ENCODE measurements around the gene CDK18. TPM values are rescaled to one million over a fixed set of nuclear protein-coding genes. Genes with fewer than 3 reads are reported as not detected.

CDK18 gene
- total RNA-seq, 6 experiments from 2014 or later, result 6.3 to 22.3 (median 9.7) TPM

- WGBS (ENCODE audit: insufficient coverage, low coverage, low lambda C conversion rate, missing lambda C conversion rate), result 76% methylated on average over 11 of the region's 11 CpGs
- Histone ChIP-seq H3K27ac (no peak overlapping the region), H3K9me3 (no peaks in the 10 kb centered on the region), H3K36me3 (no peaks in the 10 kb centered on the region), H3K27me3 (no peaks in the 10 kb centered on the region), H3K4me1 (no peaks in the 10 kb centered on the region), H3K4me3 (no peak overlapping the region)
- intact Hi-C loops (cut with DNase I), result no loop called here
- no peak for TF ChIP-seq CTCF (IDR thresholded peaks at IDR 0.05)
- peak in 1 of 3 donors; percentile 31 for DNase-seq
- no peak for ATAC-seq
Measured at GRCh38 chr1:205542367-205542766, 37.9 kb downstream of the CDK18 start.

GRCh38 chr1:205543351-205544301 is 39.2 kb downstream of the CDK18 start:
- H3K4me1 ChIP-seq, result no peaks in the 10 kb centered on the region
- intact Hi-C loops (cut with DNase I), result no loop called here
- peak overlapping the region in 1 of 3 donors; percentile 52 for H3K27ac ChIP-seq
- H3K9me3 ChIP-seq, result no peaks in the 10 kb centered on the region
- TF ChIP-seq POLR2A (IDR thresholded peaks at IDR 0.05) (no peak), CTCF (IDR thresholded peaks at IDR 0.05) (no peak)
- H3K27me3 ChIP-seq, result no peaks in the 10 kb centered on the region
- DNase-seq (peak in 2 of 3 donors; percentile 44 to 75), ATAC-seq (peak; percentile 74 to 92 (median 84))
- no peaks in the 10 kb centered on the region for H3K36me3 ChIP-seq
- no peak overlapping the region for H3K4me3 ChIP-seq
- WGBS (ENCODE audit: insufficient coverage, low coverage, low lambda C conversion rate, missing lambda C conversion rate), result 5% methylated on average over 16 of the region's 25 CpGs

GRCh38 chr1:205545001-205545919 is 40.8 kb downstream of the CDK18 start:
- intact Hi-C loops (cut with DNase I), result no loop called here
- DNase-seq (peak in 2 of 3 donors; percentile 31 to 51), ATAC-seq (no peak)
- Histone ChIP-seq H3K9me3 (no peaks in the 10 kb centered on the region), H3K36me3 (no peaks in the 10 kb centered on the region), H3K27me3 (no peaks in the 10 kb centered on the region), H3K4me3 (no peak overlapping the region), H3K4me1 (no peaks in the 10 kb centered on the region), H3K27ac (no peak overlapping the region)
- WGBS (ENCODE audit: insufficient coverage, low coverage, low lambda C conversion rate, missing lambda C conversion rate), result 71% methylated on average over 13 of the region's 19 CpGs
- TF ChIP-seq CTCF (IDR thresholded peaks at IDR 0.05) (no peak), POLR2A (IDR thresholded peaks at IDR 0.05) (no peak)

GRCh38 chr1:205545991-205546390 is 41.5 kb downstream of the CDK18 start:
- Histone ChIP-seq H3K36me3 (no peaks in the 10 kb centered on the region), H3K4me3 (no peak overlapping the region), H3K27me3 (no peaks in the 10 kb centered on the region), H3K9me3 (no peaks in the 10 kb centered on the region), H3K4me1 (no peaks in the 10 kb centered on the region), H3K27ac (no peak overlapping the region)
- no CpG with 5 or more reads among the region's 5 CpGs for WGBS (ENCODE audit: insufficient coverage, low coverage, low lambda C conversion rate, missing lambda C conversion rate)
- ATAC-seq, result no peak
- no peak for DNase-seq
- no peak for TF ChIP-seq POLR2A (IDR thresholded peaks at IDR 0.05)
- no peak for TF ChIP-seq CTCF (IDR thresholded peaks at IDR 0.05)
- intact Hi-C loops (cut with DNase I), result no loop called here
